Measurements from ENCODE around the gene STAB2. TPM values are rescaled to one million over a fixed set of nuclear protein-coding genes. Genes with fewer than 3 reads are reported as not detected.

STAB2 gene
- total RNA-seq, 4 donors from 2014 or later: 0.15 to 0.16 TPM; not detected in 2

- H3K4me3 ChIP-seq (ENCODE audit: low read depth, poor library complexity, severe bottlenecking): no peak overlapping the region
- no peak for DNase-seq (ENCODE audit: low spot score in 2 of 2)
- 95 to 97% methylated on average over 1 of the region's 1 CpG for WGBS, 2 donors
- intact Hi-C loops (cut with DNase I; ENCODE audit: low total_unique reads): no loop called here
- TF ChIP-seq POLR2A (IDR thresholded peaks at IDR 0.05) (no peak), CTCF (IDR thresholded peaks at IDR 0.05) (no peak)
Measured at GRCh38 chr12:103803847-103804246, 216.8 kb downstream of the STAB2 start.

- no peak for TF ChIP-seq CTCF (IDR thresholded peaks at IDR 0.05)
- no peak for TF ChIP-seq POLR2A (IDR thresholded peaks at IDR 0.05)
- no peak overlapping the region for H3K4me3 ChIP-seq (ENCODE audit: low read depth, poor library complexity, severe bottlenecking)
- WGBS, 2 donors: 86 to 92% methylated on average over 5 of the region's 5 CpGs
- intact Hi-C loops (cut with DNase I; ENCODE audit: low total_unique reads): no loop called here
- DNase-seq (ENCODE audit: low spot score in 2 of 2): no peak
Measured at GRCh38 chr12:103805655-103806360, 218.7 kb downstream of the STAB2 start.

- intact Hi-C loops (cut with DNase I; ENCODE audit: low total_unique reads): no loop called here
- no peak for TF ChIP-seq CTCF (IDR thresholded peaks at IDR 0.05)
- no peak for TF ChIP-seq POLR2A (IDR thresholded peaks at IDR 0.05)
- 89 to 96% methylated on average over 4 of the region's 4 CpGs for WGBS, 2 donors
- no peak overlapping the region for H3K4me3 ChIP-seq (ENCODE audit: low read depth, poor library complexity, severe bottlenecking)
- DNase-seq (ENCODE audit: low spot score in 2 of 2): no peak
Measured at GRCh38 chr12:103806803-103807202, 219.7 kb downstream of the STAB2 start.

GRCh38 chr12:103807561-103808238 is 220.6 kb downstream of the STAB2 start:
- TF ChIP-seq CTCF (IDR thresholded peaks at IDR 0.05) (no peak), POLR2A (IDR thresholded peaks at IDR 0.05) (no peak)
- DNase-seq (ENCODE audit: low spot score in 2 of 2): no peak
- H3K4me3 ChIP-seq (ENCODE audit: low read depth, poor library complexity, severe bottlenecking): no peak overlapping the region
- WGBS, 2 donors: 89 to 94% methylated on average over 9 of the region's 9 CpGs
- intact Hi-C loops (cut with DNase I; ENCODE audit: low total_unique reads): no loop called here

GRCh38 chr12:103808239-103808880 is 221.3 kb downstream of the STAB2 start:
- intact Hi-C loops (cut with DNase I; ENCODE audit: low total_unique reads): no loop called here
- 71 to 75% methylated on average over 6 of the region's 6 CpGs for WGBS, 2 donors
- no peak for TF ChIP-seq CTCF (IDR thresholded peaks at IDR 0.05)
- no peak for TF ChIP-seq POLR2A (IDR thresholded peaks at IDR 0.05)
- no peak for DNase-seq (ENCODE audit: low spot score in 2 of 2)
- no peak overlapping the region for H3K4me3 ChIP-seq (ENCODE audit: low read depth, poor library complexity, severe bottlenecking)

Measured in lower leg skin (tissue), 4 donors.